SU-DHL-6 (cell line): Measurements from ENCODE around the gene NATD1.

Experiments
- H2AFZ ChIP-seq: fragments of 200-600 bp; sonication (generic); 2 replicates; pipeline ENCODE4 v1.6.1; 2014; ENCODE audit warnings: low read depth, mild to moderate bottlenecking, moderate library complexity, mixed read lengths, antibody characterized with exemption, low read length; ENCODE audit not compliant: severe bottlenecking
- H3F3A ChIP-seq: fragments of 200-600 bp; shearing (Covaris generic); 2 replicates; pipeline ENCODE4 v1.6.0; 2016; ENCODE audit warnings: antibody characterized with exemption, mild to moderate bottlenecking; ENCODE audit not compliant: insufficient read depth
- H3K27ac ChIP-seq: fragments of 200-600 bp; sonication (generic); 2 replicates; pipeline ENCODE4 v1.5.1; 2016; ENCODE audit warnings: low read depth, mild to moderate bottlenecking, low read length, moderate library complexity, mixed read lengths
- H3K27me3 ChIP-seq: fragments of 200-600 bp; sonication (generic), shearing (Covaris generic); 2 replicates; pipeline ENCODE4 v1.6.0; 2014; ENCODE audit warnings: mild to moderate bottlenecking, low read length
- H3K36me3 ChIP-seq: fragments of 200-600 bp; sonication (generic); 2 replicates; pipeline ENCODE4 v1.6.1; 2014; ENCODE audit warnings: mild to moderate bottlenecking, low read length, mixed read lengths
- H3K4me2 ChIP-seq: fragments of 300-600, 200-600 bp; shearing (Covaris generic), sonication (generic); 2 replicates; pipeline ENCODE4 v1.6.0; 2014; ENCODE audit warnings: low read length, low read depth, mild to moderate bottlenecking; ENCODE audit not compliant: poor library complexity, severe bottlenecking
- H3K4me3 ChIP-seq: fragments of 200-600 bp; sonication (generic); 2 replicates; pipeline ENCODE4 v1.5.1; 2014; ENCODE audit warnings: antibody characterized with exemption, low read length, mild to moderate bottlenecking, mixed read lengths; ENCODE audit not compliant: insufficient read depth, poor library complexity, severe bottlenecking
- H3K79me2 ChIP-seq: fragments of 200-600 bp; sonication (generic); 2 replicates; pipeline ENCODE4 v1.6.1; 2014; ENCODE audit warnings: mild to moderate bottlenecking, low read length, moderate library complexity; ENCODE audit not compliant: insufficient read depth
- H3K9ac ChIP-seq: fragments of 200-600 bp; sonication (generic); 2 replicates; pipeline ENCODE4 v1.7.0; 2014; ENCODE audit warnings: mild to moderate bottlenecking, low read length
- H3K9me2 ChIP-seq: fragments of 200-600 bp; sonication (generic); replicated peaks from 2 replicates; pipeline ENCODE4 v1.6.1; 2014; ENCODE audit warnings: low read length; ENCODE audit not compliant: insufficient read depth
- H3K9me3 ChIP-seq: fragments of 200-600 bp; sonication (generic); 2 replicates; pipeline ENCODE4 v1.6.1; 2014; ENCODE audit warnings: low read length, mixed read lengths; ENCODE audit not compliant: insufficient read depth
- H4K20me1 ChIP-seq: fragments of 200-600 bp; sonication (generic); 2 replicates; pipeline ENCODE4 v1.6.1; 2014; ENCODE audit warnings: low read depth, mild to moderate bottlenecking, antibody characterized with exemption, low read length, moderate library complexity, mixed read lengths
- CTCF ChIP-seq: fragments of 200-600 bp; sonication (generic); IDR thresholded peaks from one replicate; pipeline ENCODE4 v1.5.1; 2017; ENCODE audit warnings: antibody characterized with exemption, mild to moderate bottlenecking, low read length, moderate library complexity; ENCODE audit not compliant: insufficient read depth, poor library complexity, severe bottlenecking
- EZH2phosphoT487 ChIP-seq: fragments of 200-600 bp; sonication (generic), shearing (Covaris generic); conservative IDR thresholded peaks from 2 replicates; pipeline ENCODE4 v1.6.1; 2018; ENCODE audit warnings: mild to moderate bottlenecking, antibody characterized with exemption, low read length, moderate library complexity, mixed read lengths

NATD1 gene

GRCh38 chr17:21249920-21250703 is 3.1 kb downstream of the NATD1 start:
- TF ChIP-seq EZH2phosphoT487 = no peak
- TF ChIP-seq CTCF = no peak
- Histone ChIP-seq H3K9me3 (no peaks in the 10 kb centered on the region), H3K4me2 (no peak overlapping the region), H4K20me1 (no peaks in the 10 kb centered on the region), H3K9ac (no peak overlapping the region), H3K4me3 (no peak overlapping the region), H3K27me3 (no peaks in the 10 kb centered on the region), H3K79me2 (no peaks in the 10 kb centered on the region), H3K36me3 (no peaks in the 10 kb centered on the region), H3F3A (no peaks in the 10 kb centered on the region), H2AFZ (no peak overlapping the region), H3K9me2 (no peaks in the 10 kb centered on the region), H3K27ac (no peak overlapping the region)

- Histone ChIP-seq H3K27ac (no peak overlapping the region), H3K36me3 (no peaks in the 10 kb centered on the region), H3F3A (no peaks in the 10 kb centered on the region), H4K20me1 (no peaks in the 10 kb centered on the region), H3K9me3 (no peaks in the 10 kb centered on the region), H3K9me2 (no peaks in the 10 kb centered on the region), H3K4me2 (no peak overlapping the region), H2AFZ (no peak overlapping the region), H3K27me3 (no peaks in the 10 kb centered on the region), H3K4me3 (no peak overlapping the region), H3K79me2 (no peaks in the 10 kb centered on the region), H3K9ac (no peak overlapping the region)
- TF ChIP-seq CTCF = no peak
- TF ChIP-seq EZH2phosphoT487 = no peak
Observed at GRCh38 chr17:21249086-21249795, 4.0 kb downstream of the NATD1 start.

GRCh38 chr17:21248500-21248899 is 4.7 kb downstream of the NATD1 start:
- no peaks in the 10 kb centered on the region for H3K79me2 ChIP-seq
- H3K27me3 ChIP-seq = no peaks in the 10 kb centered on the region
- no peak overlapping the region for H3K4me2 ChIP-seq
- H3K9me2 ChIP-seq = no peaks in the 10 kb centered on the region
- no peaks in the 10 kb centered on the region for H3K9me3 ChIP-seq
- H4K20me1 ChIP-seq = no peaks in the 10 kb centered on the region
- no peak overlapping the region for H2AFZ ChIP-seq
- no peak overlapping the region for H3K9ac ChIP-seq
- no peaks in the 10 kb centered on the region for H3K36me3 ChIP-seq
- no peak overlapping the region for H3K27ac ChIP-seq
- TF ChIP-seq CTCF (no peak), EZH2phosphoT487 (no peak)
- no peaks in the 10 kb centered on the region for H3F3A ChIP-seq
- H3K4me3 ChIP-seq = no peak overlapping the region
